GM06990 (cell line): ENCODE measurements around the gene ZNF467.

ENCODE experiments used
- DNase-seq: peaks from one replicate; pipeline ENCODE4 v3.0.0-alpha.2; 2011; ENCODE audit not compliant: insufficient read length; ENCODE audit errors: extremely low read depth
- H3K27me3 ChIP-seq: replicated peaks from 2 replicates; pipeline ENCODE4 v1.6.0; 2011; ENCODE audit warnings: low read length; ENCODE audit not compliant: control insufficient read depth, insufficient read depth
- H3K36me3 ChIP-seq: 2 replicates; pipeline ENCODE4 v1.5.1; 2011; ENCODE audit warnings: low read length; ENCODE audit not compliant: control insufficient read depth, insufficient read depth
- H3K4me3 ChIP-seq: replicated peaks from 2 replicates; pipeline ENCODE4 v1.5.1; 2011; ENCODE audit warnings: low read depth, mild to moderate bottlenecking, control low read depth, low read length
- TF ChIP-seq, protein P1 (sequence below): IDR thresholded peaks from 2 replicates; pipeline ENCODE4 v1.5.1; 2011; ENCODE audit warnings: low read length, control low read depth, mild to moderate bottlenecking, inconsistent platforms; ENCODE audit not compliant: insufficient read depth, poor library complexity, severe bottlenecking

Gene ZNF467

DNA sequence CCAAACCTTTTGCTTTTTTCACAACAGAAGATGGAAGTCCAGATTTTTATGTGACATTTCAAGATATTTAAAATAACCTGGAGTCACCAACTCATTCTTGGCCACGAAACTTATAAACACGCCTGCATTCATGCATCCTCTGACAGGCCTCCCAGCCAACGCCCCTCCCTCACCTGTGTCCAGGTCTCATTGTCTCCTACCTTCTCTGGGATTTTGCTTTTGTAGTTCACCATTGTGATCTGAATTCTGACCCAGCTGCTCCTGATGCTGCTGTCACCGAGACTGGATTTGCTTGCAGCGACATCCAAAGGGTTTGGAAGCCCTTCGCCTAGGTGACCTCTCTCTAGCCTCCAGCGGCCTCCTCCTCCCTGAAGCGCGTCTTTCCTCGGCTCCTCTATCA, 10.8 kb downstream of the ZNF467 start:
- TF ChIP-seq, protein P1, sequence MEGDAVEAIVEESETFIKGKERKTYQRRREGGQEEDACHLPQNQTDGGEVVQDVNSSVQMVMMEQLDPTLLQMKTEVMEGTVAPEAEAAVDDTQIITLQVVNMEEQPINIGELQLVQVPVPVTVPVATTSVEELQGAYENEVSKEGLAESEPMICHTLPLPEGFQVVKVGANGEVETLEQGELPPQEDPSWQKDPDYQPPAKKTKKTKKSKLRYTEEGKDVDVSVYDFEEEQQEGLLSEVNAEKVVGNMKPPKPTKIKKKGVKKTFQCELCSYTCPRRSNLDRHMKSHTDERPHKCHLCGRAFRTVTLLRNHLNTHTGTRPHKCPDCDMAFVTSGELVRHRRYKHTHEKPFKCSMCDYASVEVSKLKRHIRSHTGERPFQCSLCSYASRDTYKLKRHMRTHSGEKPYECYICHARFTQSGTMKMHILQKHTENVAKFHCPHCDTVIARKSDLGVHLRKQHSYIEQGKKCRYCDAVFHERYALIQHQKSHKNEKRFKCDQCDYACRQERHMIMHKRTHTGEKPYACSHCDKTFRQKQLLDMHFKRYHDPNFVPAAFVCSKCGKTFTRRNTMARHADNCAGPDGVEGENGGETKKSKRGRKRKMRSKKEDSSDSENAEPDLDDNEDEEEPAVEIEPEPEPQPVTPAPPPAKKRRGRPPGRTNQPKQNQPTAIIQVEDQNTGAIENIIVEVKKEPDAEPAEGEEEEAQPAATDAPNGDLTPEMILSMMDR, result no peak
- Histone ChIP-seq H3K36me3 (no peaks in the 10 kb centered on the region), H3K4me3 (no peak overlapping the region), H3K27me3 (no peaks in the 10 kb centered on the region; the same call in 1 of the 2 replicates)
- DNase-seq, result no peak

DNA sequence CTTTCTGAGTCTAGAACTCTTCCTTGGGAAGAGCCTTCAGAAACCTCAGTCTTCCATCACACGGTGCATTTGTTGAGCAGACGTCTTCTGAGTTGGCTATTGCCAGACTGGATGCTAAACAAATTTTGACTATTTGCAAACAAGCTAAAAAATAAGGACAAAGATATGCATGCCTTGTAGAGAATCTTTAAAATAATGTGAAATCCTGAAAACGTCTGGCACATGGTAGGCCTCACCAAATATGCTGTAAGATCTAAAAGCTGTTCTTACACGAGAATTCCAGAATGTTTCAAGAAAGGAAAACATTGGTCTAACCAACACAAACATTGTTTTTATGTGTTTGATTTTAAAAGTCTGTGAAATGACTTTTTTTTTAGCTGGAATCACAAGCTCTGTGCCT, 11.3 kb downstream of the ZNF467 start:
- Histone ChIP-seq H3K4me3 (no peak overlapping the region), H3K27me3 (no peaks in the 10 kb centered on the region; the same call in 1 of the 2 replicates), H3K36me3 (no peaks in the 10 kb centered on the region)
- TF ChIP-seq, protein P1, result no peak
- DNase-seq, result no peak

DNA sequence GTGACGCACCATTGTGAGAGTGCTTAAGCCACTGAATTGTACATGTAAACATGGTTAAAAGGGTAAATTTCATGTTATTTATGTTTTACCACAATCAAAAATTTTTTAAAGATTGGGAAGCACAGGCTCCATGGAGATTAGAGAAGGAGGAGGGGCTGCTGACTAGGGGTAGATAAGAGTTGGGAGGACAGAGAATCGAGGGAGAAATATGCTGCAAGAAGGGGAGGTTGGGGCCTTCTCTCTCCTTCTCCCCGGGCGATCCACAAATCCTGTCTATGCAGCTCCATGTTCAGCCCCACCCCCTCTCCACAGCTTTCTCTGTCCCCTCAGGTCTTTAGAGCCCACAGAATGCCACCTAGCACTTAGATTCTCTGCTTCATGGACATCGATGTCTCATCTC, 12.1 kb downstream of the ZNF467 start:
- Histone ChIP-seq H3K4me3 (no peak overlapping the region), H3K36me3 (no peaks in the 10 kb centered on the region), H3K27me3 (no peaks in the 10 kb centered on the region; the same call in 1 of the 2 replicates)
- DNase-seq, result no peak
- TF ChIP-seq, protein P1, result no peak

DNA sequence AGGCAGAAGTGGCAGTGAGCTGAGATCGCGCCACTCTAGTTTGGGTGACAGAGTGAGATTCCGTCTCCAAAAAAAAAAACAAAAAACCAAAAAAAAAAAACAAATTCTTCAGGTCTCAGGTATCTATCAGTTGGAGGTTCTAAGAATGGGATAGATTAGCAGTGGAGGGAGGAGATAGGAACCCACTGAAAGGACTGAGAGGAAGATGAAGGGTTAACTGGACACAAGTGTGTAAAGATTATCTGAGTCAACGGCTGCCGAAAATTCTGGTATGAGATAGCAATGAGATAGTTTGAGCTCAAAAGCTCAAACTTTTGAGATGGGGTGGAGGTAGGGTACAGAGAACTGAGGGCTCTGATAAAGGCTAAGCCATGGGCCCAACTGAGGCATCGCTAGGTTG, 12.8 kb downstream of the ZNF467 start:
- no peak overlapping the region for H3K4me3 ChIP-seq
- TF ChIP-seq, protein P1, result no peak
- no peak for DNase-seq
- no peaks in the 10 kb centered on the region for H3K36me3 ChIP-seq
- H3K27me3 ChIP-seq, result no peaks in the 10 kb centered on the region; the same call in 1 of the 2 replicates

DNA sequence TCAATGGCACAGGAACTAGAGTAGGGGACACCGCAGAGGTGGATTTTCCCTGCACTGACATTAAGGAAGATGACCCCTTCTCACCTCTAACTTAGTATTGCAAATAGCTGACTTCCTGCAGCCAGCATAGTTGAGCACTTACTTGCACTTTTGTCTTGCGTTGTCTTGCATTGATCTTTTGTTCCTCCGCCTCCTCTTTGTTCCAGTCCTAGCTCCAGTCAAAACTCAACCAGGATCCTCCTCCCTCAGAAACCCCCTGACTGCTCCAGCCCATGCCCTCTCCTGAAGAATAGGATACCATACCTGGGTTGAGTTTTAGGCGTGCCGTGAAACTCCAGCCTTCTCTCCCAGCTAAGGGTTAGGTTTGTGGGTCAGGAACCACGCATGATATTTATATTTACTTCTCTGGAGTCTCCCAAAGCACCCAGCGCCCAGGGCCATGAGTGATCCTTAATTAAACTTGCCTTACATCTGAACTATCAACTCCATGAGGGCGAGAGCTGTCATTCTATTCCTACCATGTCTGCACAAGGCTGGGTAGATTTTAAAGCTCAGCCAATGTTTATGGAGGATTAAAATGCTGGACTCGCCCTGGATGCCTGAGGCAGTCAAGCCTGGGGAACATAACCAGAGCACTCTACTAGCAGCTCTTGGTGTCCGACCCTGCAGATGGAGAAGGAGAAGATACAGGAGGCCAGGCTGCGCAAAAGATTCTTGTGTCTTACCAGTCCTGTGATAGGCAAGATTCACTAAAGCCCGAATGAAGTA, 14.1 kb downstream of the ZNF467 start:
- no peaks in the 10 kb centered on the region; the same call in 1 of the 2 replicates for H3K27me3 ChIP-seq
- H3K36me3 ChIP-seq, result no peaks in the 10 kb centered on the region
- H3K4me3 ChIP-seq, result no peak overlapping the region
- TF ChIP-seq, protein P1, result no peak
- no peak for DNase-seq
